GM23338 (cell line): ENCODE measurements around the gene UTP11. TPM values are rescaled to one million over a fixed set of nuclear protein-coding genes. Genes with fewer than 3 reads are reported as not detected.

Experiments
- ATAC-seq: fragments of 200-7000 bp; cut with Tn5 transposase; 3 replicates; pipeline ENCODE4 v1.9.1; 2020
- DNase-seq: peaks from one replicate; pipeline ENCODE4 v3.0.0-alpha.2; 2015; ENCODE audit warnings: low spot score
- H2AFZ ChIP-seq: fragments of 200-600 bp; sonication (generic); 2 replicates; pipeline ENCODE4 v1.8.0; 2016; ENCODE audit warnings: antibody characterized with exemption, mild to moderate bottlenecking, moderate library complexity
- H3F3A ChIP-seq: fragments of 200-600 bp; sonication (generic); replicated peaks from 2 replicates; pipeline ENCODE4 v1.8.0; 2017; ENCODE audit warnings: antibody characterized with exemption, mixed run types, low read depth
- H3K27ac ChIP-seq: fragments of 200-600 bp; sonication (generic); 2 replicates; pipeline ENCODE4 v1.6.1; 2016; ENCODE audit warnings: low read depth
- H3K27me3 ChIP-seq: fragments of 200-600 bp; sonication (generic); 2 replicates; pipeline ENCODE4 v1.8.0; 2016; ENCODE audit warnings: mild to moderate bottlenecking, mixed run types, moderate library complexity; ENCODE audit not compliant: insufficient read depth
- H3K36me3 ChIP-seq: fragments of 200-600 bp; sonication (generic); 2 replicates; pipeline ENCODE4 v1.8.0; 2016; ENCODE audit warnings: mild to moderate bottlenecking; ENCODE audit not compliant: insufficient read depth
- H3K4me1 ChIP-seq: fragments of 200-600 bp; sonication (generic); 2 replicates; pipeline ENCODE4 v1.8.0; 2016; ENCODE audit warnings: mild to moderate bottlenecking, moderate library complexity; ENCODE audit not compliant: insufficient read depth
- H3K4me2 ChIP-seq: fragments of 200-600 bp; sonication (generic); 2 replicates; pipeline ENCODE4 v1.7.1; 2017; ENCODE audit warnings: mixed run types
- H3K4me3 ChIP-seq: fragments of 200-600 bp; sonication (generic); 2 replicates; pipeline ENCODE4 v1.6.1; 2016; ENCODE audit warnings: mixed run types
- H3K79me2 ChIP-seq: fragments of 200-600 bp; sonication (generic); replicated peaks from 2 replicates; pipeline ENCODE4 v1.8.0; 2017; ENCODE audit warnings: mild to moderate bottlenecking; ENCODE audit not compliant: insufficient read depth
- H3K9me2 ChIP-seq: fragments of 200-600 bp; sonication (generic); 2 replicates; pipeline ENCODE4 v1.8.0; 2017; ENCODE audit not compliant: insufficient read depth
- H4K20me1 ChIP-seq: fragments of 200-600 bp; sonication (generic); replicated peaks from 2 replicates; pipeline ENCODE4 v1.8.0; 2017; ENCODE audit warnings: mild to moderate bottlenecking; ENCODE audit not compliant: insufficient read depth
- H3K27ac Mint-ChIP-seq: 2 replicates; pipeline ENCODE4 v1.8.0; 2020; ENCODE audit warnings: inconsistent platforms, mild to moderate bottlenecking, moderate library complexity, mixed read lengths
- H3K27me3 Mint-ChIP-seq: 3 replicates; pipeline ENCODE4 v1.8.0; 2022; ENCODE audit warnings: low read depth, mild to moderate bottlenecking, moderate library complexity, mixed read lengths, inconsistent platforms; ENCODE audit not compliant: insufficient read depth, poor library complexity
- H3K36me3 Mint-ChIP-seq: 3 replicates; pipeline ENCODE4 v1.8.0; 2021; ENCODE audit warnings: low read depth, mild to moderate bottlenecking, inconsistent platforms, moderate library complexity, mixed read lengths
- H3K4me1 Mint-ChIP-seq: 3 replicates; pipeline ENCODE4 v1.8.0; 2020; ENCODE audit warnings: mild to moderate bottlenecking, inconsistent platforms, mixed read lengths
- H3K4me3 Mint-ChIP-seq: 3 replicates; pipeline ENCODE4 v1.8.0; 2021; ENCODE audit warnings: moderate library complexity, mild to moderate bottlenecking, inconsistent platforms, mixed read lengths
- H3K9me3 Mint-ChIP-seq: 3 replicates; pipeline ENCODE4 v1.8.0; 2020; ENCODE audit warnings: moderate library complexity, mild to moderate bottlenecking, inconsistent platforms, mixed read lengths
- CREB1 ChIP-seq: fragments of 250-450 bp; sonication (Bioruptor Pico); IDR thresholded peaks from 2 replicates; pipeline ENCODE4 v1.5.0; 2020; ENCODE audit warnings: low read depth, mild to moderate bottlenecking, moderate library complexity
- EZH2 ChIP-seq: fragments of 200-600 bp; sonication (generic); IDR thresholded peaks from one replicate; pipeline ENCODE4 v1.8.0; 2017; ENCODE audit warnings: antibody characterized with exemption, mild to moderate bottlenecking, low read depth; ENCODE audit not compliant: unreplicated experiment
- EZH2phosphoT487 ChIP-seq: fragments of 200-600 bp; sonication (generic); IDR thresholded peaks from one replicate; pipeline ENCODE4 v1.8.1; 2018; ENCODE audit warnings: antibody characterized with exemption; ENCODE audit not compliant: unreplicated experiment
- JUNB ChIP-seq: IDR thresholded peaks from one replicate; pipeline ENCODE4 v1.6.1; 2016; ENCODE audit warnings: antibody characterized with exemption; ENCODE audit not compliant: unreplicated experiment
- polyA plus RNA-seq: library from polyadenylated mRNA; unstranded; fragments of >200 nt; fragmentation: Nextera tagmentation; extraction: Ambion mirVana; gene quantifications from 2 replicates; pipeline ENCODE4 v1.2.1, GENCODE V29; 2016
- total RNA-seq: library from RNA; depleted of rRNA; stranded (reverse); fragments of >200 nt; shearing (Covaris generic); gene quantifications from 2 replicates; pipeline ENCODE4 v1.2.3, GENCODE V29; 2014
- TF ChIP-seq, protein P1 (sequence below): IDR thresholded peaks from 2 replicates; pipeline ENCODE4 v1.6.1; 2016; ENCODE audit warnings: antibody characterized with exemption
- TF ChIP-seq, protein P2 (sequence below): IDR thresholded peaks from one replicate; pipeline ENCODE4 v1.6.1; 2018; ENCODE audit warnings: antibody characterized with exemption; ENCODE audit not compliant: unreplicated experiment
- TF ChIP-seq, protein P3 (sequence below), 2 experiments: fragments of 200-600 bp in 1 of 2; sonication (generic) in 1 of 2; conservative IDR thresholded peaks; 2 replicates each; pipeline versions ENCODE4 v1.5.1 to v1.6.1; 2016 to 2017; ENCODE audit warnings: antibody characterized with exemption in 2 of 2, low read depth in 2 of 2, mild to moderate bottlenecking in 2 of 2, moderate library complexity in 1 of 2

The UTP11 gene
- total and polyA plus RNA-seq, 2 experiments from 2014 or later = 67.8 to 105 TPM

DNA sequence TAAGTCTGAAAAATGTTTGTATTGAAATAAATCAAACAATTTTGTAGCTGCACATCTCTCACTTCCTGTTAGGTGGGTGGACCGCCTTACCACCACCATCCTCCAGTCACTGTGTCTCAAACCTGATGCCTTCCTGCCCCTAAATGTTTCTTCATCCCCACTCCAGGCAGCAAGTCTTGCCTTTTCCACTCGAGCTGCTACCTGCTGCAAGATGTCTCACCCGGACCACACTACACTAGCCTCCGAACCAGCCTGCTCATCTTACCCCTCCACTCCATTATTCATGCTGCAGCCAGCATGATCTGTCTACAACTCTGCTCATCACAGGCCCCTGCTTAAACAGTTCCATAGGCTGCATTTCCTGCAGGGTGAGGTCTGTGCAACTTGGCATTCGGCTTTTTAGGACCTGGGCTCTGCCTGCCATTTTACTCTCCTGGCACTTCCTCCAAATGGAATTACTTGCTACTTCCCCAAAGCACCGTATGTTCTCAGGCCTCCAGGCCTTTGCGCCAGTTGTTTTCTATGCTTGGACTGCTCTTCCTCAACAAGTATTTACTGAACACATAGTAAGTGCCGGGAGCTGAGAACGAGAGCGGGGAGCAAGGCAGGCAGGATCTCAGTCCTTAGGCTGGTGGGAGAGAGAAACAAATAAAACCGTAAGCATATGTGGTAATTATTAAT lies 17.5 kb upstream of the UTP11 start:
- peak overlapping the region; percentile 83 for H3K4me2 ChIP-seq
- peaks cover 30% of the 10 kb centered on the region for H3K4me1 ChIP-seq
- peak overlapping the region; percentile 96 for H3K27ac ChIP-seq
- H3K4me3 Mint-ChIP-seq = peak overlapping the region; percentile 72
- peaks cover 15% of the 10 kb centered on the region; the same call in 1 of the 2 replicates for H3K36me3 ChIP-seq
- peaks cover 13% of the 10 kb centered on the region for H3F3A ChIP-seq
- H3K9me3 Mint-ChIP-seq = peaks cover 3% of the 10 kb centered on the region; the same call in 1 of the 3 replicates
- TF ChIP-seq JUNB = no peak
- TF ChIP-seq, protein P1, sequence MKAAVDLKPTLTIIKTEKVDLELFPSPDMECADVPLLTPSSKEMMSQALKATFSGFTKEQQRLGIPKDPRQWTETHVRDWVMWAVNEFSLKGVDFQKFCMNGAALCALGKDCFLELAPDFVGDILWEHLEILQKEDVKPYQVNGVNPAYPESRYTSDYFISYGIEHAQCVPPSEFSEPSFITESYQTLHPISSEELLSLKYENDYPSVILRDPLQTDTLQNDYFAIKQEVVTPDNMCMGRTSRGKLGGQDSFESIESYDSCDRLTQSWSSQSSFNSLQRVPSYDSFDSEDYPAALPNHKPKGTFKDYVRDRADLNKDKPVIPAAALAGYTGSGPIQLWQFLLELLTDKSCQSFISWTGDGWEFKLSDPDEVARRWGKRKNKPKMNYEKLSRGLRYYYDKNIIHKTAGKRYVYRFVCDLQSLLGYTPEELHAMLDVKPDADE = no peak; the same call in 1 of the 2 replicates
- no peaks in the 10 kb centered on the region for H4K20me1 ChIP-seq
- no peaks in the 10 kb centered on the region for H3K79me2 ChIP-seq
- H3K36me3 Mint-ChIP-seq = peaks cover 28% of the 10 kb centered on the region
- H3K27me3 ChIP-seq = no peaks in the 10 kb centered on the region
- no peak overlapping the region for H2AFZ ChIP-seq
- ATAC-seq = no peak
- H3K4me1 Mint-ChIP-seq = peaks cover 40% of the 10 kb centered on the region
- no peaks in the 10 kb centered on the region for H3K9me2 ChIP-seq
- H3K4me3 ChIP-seq = peak overlapping the region; percentile 67
- peak; percentile 30 for DNase-seq
- H3K27me3 Mint-ChIP-seq = peaks cover 24% of the 10 kb centered on the region
- peak overlapping the region; percentile 94 for H3K27ac Mint-ChIP-seq

DNA sequence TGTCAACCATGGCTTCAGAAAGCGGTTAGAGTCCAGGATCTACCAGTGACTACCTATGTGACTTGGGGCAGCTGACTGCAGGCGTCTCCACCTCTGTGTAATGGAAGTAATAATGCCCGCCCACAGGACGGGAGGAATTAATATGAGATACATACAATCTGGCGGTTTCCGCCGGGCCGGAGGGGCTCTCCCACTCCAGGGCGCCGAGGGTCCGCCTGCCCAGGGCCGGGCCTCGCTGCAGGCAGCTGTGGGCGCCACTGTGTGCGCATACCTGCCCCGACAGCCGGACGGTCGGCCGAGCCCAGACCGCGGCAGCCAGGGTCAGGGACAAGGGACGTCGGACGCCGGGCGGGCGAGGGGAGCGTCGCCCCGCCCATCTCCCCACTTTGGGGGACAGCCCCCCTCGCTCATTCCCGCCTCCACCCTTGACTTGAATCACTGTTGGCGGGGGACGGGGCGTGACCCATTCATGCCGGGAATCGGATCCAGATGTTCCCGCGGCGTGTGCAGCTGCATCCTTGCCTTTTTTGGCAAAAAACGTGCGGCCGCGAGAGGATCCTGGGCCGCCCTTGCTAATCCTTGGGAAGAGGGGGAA lies 16.7 kb upstream of the UTP11 start:
- peak overlapping the region; percentile 67 for H3K4me3 ChIP-seq
- H3K36me3 Mint-ChIP-seq = peaks cover 28% of the 10 kb centered on the region
- H3K4me3 Mint-ChIP-seq = peak overlapping the region; percentile 72
- H3F3A ChIP-seq = peaks cover 16% of the 10 kb centered on the region
- H3K9me2 ChIP-seq = no peaks in the 10 kb centered on the region
- peak overlapping the region; percentile 96 for H3K27ac ChIP-seq
- H3K79me2 ChIP-seq = no peaks in the 10 kb centered on the region
- H3K4me1 Mint-ChIP-seq = peaks cover 44% of the 10 kb centered on the region
- H3K27me3 ChIP-seq = no peaks in the 10 kb centered on the region
- no peak overlapping the region for H2AFZ ChIP-seq
- peaks cover 21% of the 10 kb centered on the region for H3K27me3 Mint-ChIP-seq
- peak overlapping the region; percentile 83 for H3K4me2 ChIP-seq
- peak; percentile 75 for ATAC-seq
- no peaks in the 10 kb centered on the region for H4K20me1 ChIP-seq
- peak overlapping the region; percentile 99 for H3K27ac Mint-ChIP-seq
- H3K9me3 Mint-ChIP-seq = no peaks in the 10 kb centered on the region; the same call in 2 of the 3 replicates
- DNase-seq = peak; percentile 96
- H3K4me1 ChIP-seq = peaks cover 38% of the 10 kb centered on the region
- H3K36me3 ChIP-seq = peaks cover 15% of the 10 kb centered on the region; the same call in 1 of the 2 replicates
- TF ChIP-seq EZH2phosphoT487 (no peak), EZH2 (no peak), JUNB (no peak), CREB1 (peak; percentile 27; the same call in 1 of the 2 replicates)
- TF ChIP-seq, protein P2, sequence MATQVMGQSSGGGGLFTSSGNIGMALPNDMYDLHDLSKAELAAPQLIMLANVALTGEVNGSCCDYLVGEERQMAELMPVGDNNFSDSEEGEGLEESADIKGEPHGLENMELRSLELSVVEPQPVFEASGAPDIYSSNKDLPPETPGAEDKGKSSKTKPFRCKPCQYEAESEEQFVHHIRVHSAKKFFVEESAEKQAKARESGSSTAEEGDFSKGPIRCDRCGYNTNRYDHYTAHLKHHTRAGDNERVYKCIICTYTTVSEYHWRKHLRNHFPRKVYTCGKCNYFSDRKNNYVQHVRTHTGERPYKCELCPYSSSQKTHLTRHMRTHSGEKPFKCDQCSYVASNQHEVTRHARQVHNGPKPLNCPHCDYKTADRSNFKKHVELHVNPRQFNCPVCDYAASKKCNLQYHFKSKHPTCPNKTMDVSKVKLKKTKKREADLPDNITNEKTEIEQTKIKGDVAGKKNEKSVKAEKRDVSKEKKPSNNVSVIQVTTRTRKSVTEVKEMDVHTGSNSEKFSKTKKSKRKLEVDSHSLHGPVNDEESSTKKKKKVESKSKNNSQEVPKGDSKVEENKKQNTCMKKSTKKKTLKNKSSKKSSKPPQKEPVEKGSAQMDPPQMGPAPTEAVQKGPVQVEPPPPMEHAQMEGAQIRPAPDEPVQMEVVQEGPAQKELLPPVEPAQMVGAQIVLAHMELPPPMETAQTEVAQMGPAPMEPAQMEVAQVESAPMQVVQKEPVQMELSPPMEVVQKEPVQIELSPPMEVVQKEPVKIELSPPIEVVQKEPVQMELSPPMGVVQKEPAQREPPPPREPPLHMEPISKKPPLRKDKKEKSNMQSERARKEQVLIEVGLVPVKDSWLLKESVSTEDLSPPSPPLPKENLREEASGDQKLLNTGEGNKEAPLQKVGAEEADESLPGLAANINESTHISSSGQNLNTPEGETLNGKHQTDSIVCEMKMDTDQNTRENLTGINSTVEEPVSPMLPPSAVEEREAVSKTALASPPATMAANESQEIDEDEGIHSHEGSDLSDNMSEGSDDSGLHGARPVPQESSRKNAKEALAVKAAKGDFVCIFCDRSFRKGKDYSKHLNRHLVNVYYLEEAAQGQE = no peak
- TF ChIP-seq, protein P3, sequence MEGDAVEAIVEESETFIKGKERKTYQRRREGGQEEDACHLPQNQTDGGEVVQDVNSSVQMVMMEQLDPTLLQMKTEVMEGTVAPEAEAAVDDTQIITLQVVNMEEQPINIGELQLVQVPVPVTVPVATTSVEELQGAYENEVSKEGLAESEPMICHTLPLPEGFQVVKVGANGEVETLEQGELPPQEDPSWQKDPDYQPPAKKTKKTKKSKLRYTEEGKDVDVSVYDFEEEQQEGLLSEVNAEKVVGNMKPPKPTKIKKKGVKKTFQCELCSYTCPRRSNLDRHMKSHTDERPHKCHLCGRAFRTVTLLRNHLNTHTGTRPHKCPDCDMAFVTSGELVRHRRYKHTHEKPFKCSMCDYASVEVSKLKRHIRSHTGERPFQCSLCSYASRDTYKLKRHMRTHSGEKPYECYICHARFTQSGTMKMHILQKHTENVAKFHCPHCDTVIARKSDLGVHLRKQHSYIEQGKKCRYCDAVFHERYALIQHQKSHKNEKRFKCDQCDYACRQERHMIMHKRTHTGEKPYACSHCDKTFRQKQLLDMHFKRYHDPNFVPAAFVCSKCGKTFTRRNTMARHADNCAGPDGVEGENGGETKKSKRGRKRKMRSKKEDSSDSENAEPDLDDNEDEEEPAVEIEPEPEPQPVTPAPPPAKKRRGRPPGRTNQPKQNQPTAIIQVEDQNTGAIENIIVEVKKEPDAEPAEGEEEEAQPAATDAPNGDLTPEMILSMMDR (conservative IDR thresholded peaks at IDR 0.05; ENCODE audit: low read depth in 2 of 2) = no peak
